ENCODE results near the gene ZNF511. TPM values are rescaled to one million over a fixed set of nuclear protein-coding genes. Genes with fewer than 3 reads are reported as not detected.
A peak's percentile ranks its signal among the peaks of the same experiment; 100 is the strongest.

The ZNF511 gene
- total and polyA plus RNA-seq, 4 donors, result 13.7 to 31.8 (median 24.2) TPM

DNA sequence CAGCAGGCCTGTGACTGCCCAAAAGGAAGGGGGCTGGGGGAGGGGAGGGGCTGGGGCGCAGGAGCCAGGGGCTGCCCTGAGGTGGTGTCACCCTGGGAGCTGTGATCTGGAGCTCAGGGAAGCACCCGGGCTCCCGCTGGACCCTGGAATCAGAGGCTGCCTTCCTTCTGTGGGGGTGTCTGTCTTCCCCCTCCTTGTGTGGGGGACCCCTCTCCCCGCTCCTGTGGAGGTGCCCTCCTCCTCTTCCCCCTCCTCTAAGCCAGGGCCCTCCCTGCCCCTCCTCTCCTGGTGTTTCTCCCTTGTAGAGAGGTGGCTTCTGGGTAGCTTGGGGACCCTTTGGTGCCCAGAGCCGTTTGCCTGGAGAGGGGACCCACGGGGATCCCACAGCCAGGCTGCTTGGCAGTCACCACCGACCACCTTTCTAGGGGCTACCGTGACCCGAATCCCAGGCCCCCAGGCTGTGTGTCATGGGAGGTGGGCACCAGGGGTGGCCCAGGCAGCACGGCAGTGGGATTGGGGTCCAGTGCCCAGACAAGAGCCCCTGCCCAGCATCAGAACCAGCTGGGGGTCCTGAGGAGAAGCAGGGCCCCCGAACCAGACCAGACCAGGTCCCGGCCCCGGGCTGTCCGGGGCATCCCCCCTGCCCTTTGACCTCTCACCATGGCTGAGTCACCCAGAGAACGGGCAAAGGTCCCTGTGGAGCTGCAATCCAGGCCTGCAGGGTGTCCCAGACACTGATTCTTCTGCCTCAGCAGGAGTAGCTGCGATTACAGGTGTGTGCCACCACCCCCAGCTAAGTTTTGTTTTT lies 39.2 kb downstream of the ZNF511 start (continued):
- TF ChIP-seq, protein P1, sequence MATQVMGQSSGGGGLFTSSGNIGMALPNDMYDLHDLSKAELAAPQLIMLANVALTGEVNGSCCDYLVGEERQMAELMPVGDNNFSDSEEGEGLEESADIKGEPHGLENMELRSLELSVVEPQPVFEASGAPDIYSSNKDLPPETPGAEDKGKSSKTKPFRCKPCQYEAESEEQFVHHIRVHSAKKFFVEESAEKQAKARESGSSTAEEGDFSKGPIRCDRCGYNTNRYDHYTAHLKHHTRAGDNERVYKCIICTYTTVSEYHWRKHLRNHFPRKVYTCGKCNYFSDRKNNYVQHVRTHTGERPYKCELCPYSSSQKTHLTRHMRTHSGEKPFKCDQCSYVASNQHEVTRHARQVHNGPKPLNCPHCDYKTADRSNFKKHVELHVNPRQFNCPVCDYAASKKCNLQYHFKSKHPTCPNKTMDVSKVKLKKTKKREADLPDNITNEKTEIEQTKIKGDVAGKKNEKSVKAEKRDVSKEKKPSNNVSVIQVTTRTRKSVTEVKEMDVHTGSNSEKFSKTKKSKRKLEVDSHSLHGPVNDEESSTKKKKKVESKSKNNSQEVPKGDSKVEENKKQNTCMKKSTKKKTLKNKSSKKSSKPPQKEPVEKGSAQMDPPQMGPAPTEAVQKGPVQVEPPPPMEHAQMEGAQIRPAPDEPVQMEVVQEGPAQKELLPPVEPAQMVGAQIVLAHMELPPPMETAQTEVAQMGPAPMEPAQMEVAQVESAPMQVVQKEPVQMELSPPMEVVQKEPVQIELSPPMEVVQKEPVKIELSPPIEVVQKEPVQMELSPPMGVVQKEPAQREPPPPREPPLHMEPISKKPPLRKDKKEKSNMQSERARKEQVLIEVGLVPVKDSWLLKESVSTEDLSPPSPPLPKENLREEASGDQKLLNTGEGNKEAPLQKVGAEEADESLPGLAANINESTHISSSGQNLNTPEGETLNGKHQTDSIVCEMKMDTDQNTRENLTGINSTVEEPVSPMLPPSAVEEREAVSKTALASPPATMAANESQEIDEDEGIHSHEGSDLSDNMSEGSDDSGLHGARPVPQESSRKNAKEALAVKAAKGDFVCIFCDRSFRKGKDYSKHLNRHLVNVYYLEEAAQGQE (IDR thresholded peaks at IDR 0.05), result peak; percentile 32

DNA sequence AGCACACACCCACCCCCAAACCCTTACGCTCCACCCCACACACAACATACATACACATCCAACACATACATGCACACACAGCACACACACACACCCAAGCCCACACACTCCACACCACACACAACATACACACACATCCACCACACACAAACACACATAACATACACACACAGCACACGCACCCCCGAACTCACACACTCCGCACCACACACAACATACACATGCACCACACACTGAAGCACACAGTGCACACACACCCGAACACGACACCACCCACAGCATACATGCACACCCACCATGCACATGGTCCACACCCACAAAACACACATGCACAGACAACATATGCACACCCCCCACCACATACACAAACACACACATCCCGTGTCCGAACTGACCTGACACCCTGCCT lies 40.5 kb downstream of the ZNF511 start:
- DNase-seq (ENCODE audit: low spot score), result no peak
- no peaks in the 10 kb centered on the region for H3K36me3 ChIP-seq (ENCODE audit: control insufficient read depth in 4 of 4, insufficient read depth in 3 of 4, low read depth in 1 of 4, low read length in 3 of 4)
- no peaks in the 10 kb centered on the region for H3K9me3 ChIP-seq (ENCODE audit: control insufficient read depth in 4 of 4, low read length in 3 of 4)
- H3K27ac ChIP-seq (ENCODE audit: low read depth in 1 of 2, low read length in 2 of 2), result no peak overlapping the region
- peaks cover 24 to 71% (median 58%) of the 10 kb centered on the region in 4 donors for H3K4me1 ChIP-seq (ENCODE audit: control insufficient read depth in 4 of 4, insufficient read depth in 4 of 4, low read length in 3 of 4)
- 81% methylated on average over 8 of the region's 8 CpGs for WGBS
- TF ChIP-seq MAX (IDR thresholded peaks at IDR 0.05), result no peak
- no peak for TF ChIP-seq FOXA1 (IDR thresholded peaks at IDR 0.05)
- TF ChIP-seq ATF3 (IDR thresholded peaks at IDR 0.05), result no peak
- no peak for TF ChIP-seq HNF4A (conservative IDR thresholded peaks at IDR 0.05)
- TF ChIP-seq, protein P2, sequence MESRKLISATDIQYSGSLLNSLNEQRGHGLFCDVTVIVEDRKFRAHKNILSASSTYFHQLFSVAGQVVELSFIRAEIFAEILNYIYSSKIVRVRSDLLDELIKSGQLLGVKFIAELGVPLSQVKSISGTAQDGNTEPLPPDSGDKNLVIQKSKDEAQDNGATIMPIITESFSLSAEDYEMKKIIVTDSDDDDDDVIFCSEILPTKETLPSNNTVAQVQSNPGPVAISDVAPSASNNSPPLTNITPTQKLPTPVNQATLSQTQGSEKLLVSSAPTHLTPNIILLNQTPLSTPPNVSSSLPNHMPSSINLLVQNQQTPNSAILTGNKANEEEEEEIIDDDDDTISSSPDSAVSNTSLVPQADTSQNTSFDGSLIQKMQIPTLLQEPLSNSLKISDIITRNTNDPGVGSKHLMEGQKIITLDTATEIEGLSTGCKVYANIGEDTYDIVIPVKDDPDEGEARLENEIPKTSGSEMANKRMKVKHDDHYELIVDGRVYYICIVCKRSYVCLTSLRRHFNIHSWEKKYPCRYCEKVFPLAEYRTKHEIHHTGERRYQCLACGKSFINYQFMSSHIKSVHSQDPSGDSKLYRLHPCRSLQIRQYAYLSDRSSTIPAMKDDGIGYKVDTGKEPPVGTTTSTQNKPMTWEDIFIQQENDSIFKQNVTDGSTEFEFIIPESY (IDR thresholded peaks at IDR 0.05), result no peak
- no peak for TF ChIP-seq EGR1 (IDR thresholded peaks at IDR 0.05; ENCODE audit: low read depth in 2 of 2)
- TF ChIP-seq, protein P1 (IDR thresholded peaks at IDR 0.05), result no peak
- no peak for TF ChIP-seq FOXA2 (IDR thresholded peaks at IDR 0.05)
- no peak for TF ChIP-seq NR2F2 (IDR thresholded peaks at IDR 0.05)
- no peak for TF ChIP-seq YY1 (IDR thresholded peaks at IDR 0.05)
- no peak for TF ChIP-seq SP1 (IDR thresholded peaks at IDR 0.05)
- TF ChIP-seq RAD21 (IDR thresholded peaks at IDR 0.05), result no peak
- TF ChIP-seq TAF1 (conservative IDR thresholded peaks at IDR 0.05), result no peak
- TF ChIP-seq HNF4G (IDR thresholded peaks at IDR 0.05), result no peak
- no peak for TF ChIP-seq JUND (IDR thresholded peaks at IDR 0.05)
- no peak for TF ChIP-seq GABPA (IDR thresholded peaks at IDR 0.05 in 1 of 2, conservative IDR thresholded peaks at IDR 0.05 in 1 of 2)
- no peaks in the 10 kb centered on the region for H3K27me3 ChIP-seq (ENCODE audit: control insufficient read depth in 4 of 4, insufficient read depth in 4 of 4, low read length in 3 of 4)
- H3K4me3 ChIP-seq (ENCODE audit: low read depth in 1 of 3, low read length in 3 of 3), result no peak overlapping the region
- no peak overlapping the region for H3K9ac ChIP-seq (ENCODE audit: low read depth in 1 of 2, low read length in 2 of 2)
